Liver (tissue), 3 donors: ENCODE data around the gene MYLIP.

Experiments used
- RAD21 ChIP-seq, 2 donors: IDR thresholded peaks; 2 replicates each; pipeline ENCODE4 v1.6.1; 2016; ENCODE audit warnings: antibody characterized with exemption in 2 of 2, mild to moderate bottlenecking in 2 of 2
- YY1 ChIP-seq: IDR thresholded peaks from 2 replicates; pipeline ENCODE4 v1.6.1; 2016; ENCODE audit warnings: antibody characterized with exemption, mild to moderate bottlenecking
- TF ChIP-seq, protein P1 (sequence below): IDR thresholded peaks from 2 replicates; pipeline ENCODE4 v1.6.1; 2016; ENCODE audit warnings: antibody characterized with exemption, mild to moderate bottlenecking
- TF ChIP-seq, protein P2 (sequence below): fragments of 150-350 bp; IDR thresholded peaks from 2 replicates; pipeline ENCODE4 v1.5.1; 2017; ENCODE audit warnings: improper control_type of control experiment, low read depth, low read length; ENCODE audit not compliant: missing input control
- donor health status: healthy.
- donor health status: healthy.

DNA sequence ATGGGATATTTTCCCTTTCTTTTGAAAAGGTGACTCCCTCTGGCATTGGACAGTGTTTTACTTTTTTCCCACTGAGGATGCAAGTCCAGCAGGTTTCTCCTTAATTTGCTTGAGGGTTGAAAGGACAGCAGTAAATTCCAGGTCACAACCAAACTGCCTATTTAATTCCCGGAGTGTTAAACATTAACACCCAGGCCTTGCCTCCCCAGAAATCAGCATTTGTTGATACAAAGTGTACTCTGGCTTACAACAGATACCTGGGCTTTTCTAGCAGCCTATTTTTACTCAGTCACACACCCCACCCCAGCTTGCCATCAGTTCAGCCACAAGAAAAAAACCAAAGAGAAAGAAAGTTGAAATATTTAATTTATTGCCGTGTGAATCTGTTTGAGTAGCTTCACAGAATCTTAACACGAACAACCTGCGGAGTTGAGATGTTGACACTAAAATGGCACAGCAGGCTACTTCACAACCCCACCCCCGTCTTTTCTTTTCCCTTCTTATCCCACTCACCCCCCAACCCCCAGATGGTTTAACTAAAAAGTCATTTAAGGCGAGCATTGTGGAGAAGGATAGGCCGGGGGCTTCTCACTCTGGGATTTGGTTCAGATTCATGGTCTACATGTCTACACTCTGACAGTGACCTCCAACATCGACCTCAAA lies 45.7 kb downstream of the MYLIP start:
- TF ChIP-seq YY1 (no peak), RAD21 (IDR thresholded peaks at IDR 0.05) (no peak)
- TF ChIP-seq, protein P1, sequence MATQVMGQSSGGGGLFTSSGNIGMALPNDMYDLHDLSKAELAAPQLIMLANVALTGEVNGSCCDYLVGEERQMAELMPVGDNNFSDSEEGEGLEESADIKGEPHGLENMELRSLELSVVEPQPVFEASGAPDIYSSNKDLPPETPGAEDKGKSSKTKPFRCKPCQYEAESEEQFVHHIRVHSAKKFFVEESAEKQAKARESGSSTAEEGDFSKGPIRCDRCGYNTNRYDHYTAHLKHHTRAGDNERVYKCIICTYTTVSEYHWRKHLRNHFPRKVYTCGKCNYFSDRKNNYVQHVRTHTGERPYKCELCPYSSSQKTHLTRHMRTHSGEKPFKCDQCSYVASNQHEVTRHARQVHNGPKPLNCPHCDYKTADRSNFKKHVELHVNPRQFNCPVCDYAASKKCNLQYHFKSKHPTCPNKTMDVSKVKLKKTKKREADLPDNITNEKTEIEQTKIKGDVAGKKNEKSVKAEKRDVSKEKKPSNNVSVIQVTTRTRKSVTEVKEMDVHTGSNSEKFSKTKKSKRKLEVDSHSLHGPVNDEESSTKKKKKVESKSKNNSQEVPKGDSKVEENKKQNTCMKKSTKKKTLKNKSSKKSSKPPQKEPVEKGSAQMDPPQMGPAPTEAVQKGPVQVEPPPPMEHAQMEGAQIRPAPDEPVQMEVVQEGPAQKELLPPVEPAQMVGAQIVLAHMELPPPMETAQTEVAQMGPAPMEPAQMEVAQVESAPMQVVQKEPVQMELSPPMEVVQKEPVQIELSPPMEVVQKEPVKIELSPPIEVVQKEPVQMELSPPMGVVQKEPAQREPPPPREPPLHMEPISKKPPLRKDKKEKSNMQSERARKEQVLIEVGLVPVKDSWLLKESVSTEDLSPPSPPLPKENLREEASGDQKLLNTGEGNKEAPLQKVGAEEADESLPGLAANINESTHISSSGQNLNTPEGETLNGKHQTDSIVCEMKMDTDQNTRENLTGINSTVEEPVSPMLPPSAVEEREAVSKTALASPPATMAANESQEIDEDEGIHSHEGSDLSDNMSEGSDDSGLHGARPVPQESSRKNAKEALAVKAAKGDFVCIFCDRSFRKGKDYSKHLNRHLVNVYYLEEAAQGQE, result no peak
- TF ChIP-seq, protein P2, sequence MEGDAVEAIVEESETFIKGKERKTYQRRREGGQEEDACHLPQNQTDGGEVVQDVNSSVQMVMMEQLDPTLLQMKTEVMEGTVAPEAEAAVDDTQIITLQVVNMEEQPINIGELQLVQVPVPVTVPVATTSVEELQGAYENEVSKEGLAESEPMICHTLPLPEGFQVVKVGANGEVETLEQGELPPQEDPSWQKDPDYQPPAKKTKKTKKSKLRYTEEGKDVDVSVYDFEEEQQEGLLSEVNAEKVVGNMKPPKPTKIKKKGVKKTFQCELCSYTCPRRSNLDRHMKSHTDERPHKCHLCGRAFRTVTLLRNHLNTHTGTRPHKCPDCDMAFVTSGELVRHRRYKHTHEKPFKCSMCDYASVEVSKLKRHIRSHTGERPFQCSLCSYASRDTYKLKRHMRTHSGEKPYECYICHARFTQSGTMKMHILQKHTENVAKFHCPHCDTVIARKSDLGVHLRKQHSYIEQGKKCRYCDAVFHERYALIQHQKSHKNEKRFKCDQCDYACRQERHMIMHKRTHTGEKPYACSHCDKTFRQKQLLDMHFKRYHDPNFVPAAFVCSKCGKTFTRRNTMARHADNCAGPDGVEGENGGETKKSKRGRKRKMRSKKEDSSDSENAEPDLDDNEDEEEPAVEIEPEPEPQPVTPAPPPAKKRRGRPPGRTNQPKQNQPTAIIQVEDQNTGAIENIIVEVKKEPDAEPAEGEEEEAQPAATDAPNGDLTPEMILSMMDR, result no peak
